K562 (cell line): ENCODE measurements around the gene THSD8. TPM values are rescaled to one million over a fixed set of nuclear protein-coding genes. Genes with fewer than 3 reads are reported as not detected.

Experiments used
- BMI1 ChIP-seq: fragments of 150-350 bp; IDR thresholded peaks from 2 replicates; pipeline ENCODE4 v1.6.1; 2014; ENCODE audit warnings: low read length
- CREM ChIP-seq: IDR thresholded peaks from 2 replicates; pipeline ENCODE4 v1.6.1; 2014; ENCODE audit warnings: antibody characterized with exemption, low read depth
- CSDE1 ChIP-seq, 2 experiments: fragments of 450-650 bp; IDR thresholded peaks; 2 replicates each; pipeline ENCODE4 v1.6.1; 2016; ENCODE audit warnings: mild to moderate bottlenecking in 1 of 2
- CTBP1 ChIP-seq: fragments of 450-650 bp; IDR thresholded peaks from 2 replicates; pipeline ENCODE4 v1.6.1; 2016; ENCODE audit warnings: borderline replicate concordance
- CXXC5 ChIP-seq: fragments of 250-450 bp; sonication (Bioruptor Pico); IDR thresholded peaks from 2 replicates; pipeline ENCODE4 v1.8.0; 2022; ENCODE audit warnings: inconsistent platforms, mild to moderate bottlenecking, moderate library complexity
- ESRRA ChIP-seq: fragments of 450-650 bp; IDR thresholded peaks from 2 replicates; pipeline ENCODE4 v1.6.1; 2014; ENCODE audit warnings: low read depth, mild to moderate bottlenecking, moderate library complexity, borderline replicate concordance
- HDAC1 ChIP-seq, 2 experiments: fragments of 450-650 bp; IDR thresholded peaks; 2 replicates each; pipeline ENCODE4 v1.6.1; 2016 to 2017; ENCODE audit warnings: inconsistent platforms in 1 of 2, mild to moderate bottlenecking in 1 of 2, moderate library complexity in 1 of 2
- KDM1A ChIP-seq, 2 experiments: fragments of 450-650 bp; IDR thresholded peaks; 2 replicates each; pipeline ENCODE4 v1.6.1; 2016; ENCODE audit warnings: mild to moderate bottlenecking in 2 of 2
- MXI1 ChIP-seq: IDR thresholded peaks from 2 replicates; pipeline ENCODE4 v1.6.1; 2011; ENCODE audit warnings: low read depth, mild to moderate bottlenecking, improper control_type of control experiment, low read length
- MYC ChIP-seq, 2 experiments: fragments of 250-450 bp in 1 of 2; sonication (Bioruptor Pico) in 1 of 2; IDR thresholded peaks; 2 replicates each; pipeline versions ENCODE4 v1.5.1 to v1.6.1; 2012 to 2021; ENCODE audit warnings: low read depth in 2 of 2, borderline replicate concordance in 1 of 2, improper control_type of control experiment in 1 of 2, low read length in 1 of 2, mild to moderate bottlenecking in 1 of 2, moderate library complexity in 1 of 2
- RB1 ChIP-seq: fragments of 450-650 bp; IDR thresholded peaks from 2 replicates; pipeline ENCODE4 v1.6.1; 2017; ENCODE audit warnings: low read depth, mild to moderate bottlenecking
- SP1 ChIP-seq: sonication (generic); formaldehyde crosslinking; IDR thresholded peaks from 2 replicates; pipeline ENCODE4 v1.8.1; 2022; ENCODE audit warnings: mild to moderate bottlenecking, missing genetic modification reagents
- ZBTB1 ChIP-seq: sonication (generic); formaldehyde crosslinking; IDR thresholded peaks from 2 replicates; pipeline ENCODE4 v1.8.1; 2023; ENCODE audit warnings: missing genetic modification reagents, low read depth, mild to moderate bottlenecking, borderline replicate concordance
- ZC3H11A ChIP-seq: IDR thresholded peaks from 2 replicates; pipeline ENCODE4 v1.6.1; 2012; ENCODE audit warnings: low read depth, low read length, improper control_type of control experiment
- polyA plus RNA-seq, 8 experiments: library from polyadenylated mRNA; depleted of rRNA in 4 of 8; stranded (reverse) in 5 of 8; unstranded in 3 of 8; fragments of >200 nt; fragmentation: Nextera tagmentation in 2 of 8; fragmentation: Illumina TruSeq in 1 of 8; extraction: Ambion mirVana in 2 of 8; extraction: Trizol in 1 of 8; gene quantifications; 2 replicates each; pipeline versions ENCODE4 v1.2.1 to v1.2.3, GENCODE V29; 2011 to 2014; ENCODE audit warnings: inconsistent platforms in 1 of 8, missing spikeins in 1 of 8
- total RNA-seq, 7 experiments: library from RNA; depleted of rRNA in 6 of 7; stranded (reverse); fragments of >200 nt in 6 of 7; fragmentation: Illumina TruSeq in 2 of 7; extraction: Trizol in 2 of 7; gene quantifications; 2 replicates each; pipeline versions ENCODE4 v1.2.1 to v1.2.3, GENCODE V29; 2011 to 2021; ENCODE audit warnings: low replicate concordance in 1 of 7
- TF ChIP-seq, protein P1 (sequence below), 2 experiments: fragments of 450-650 bp in 1 of 2; sonication (generic) in 1 of 2; formaldehyde crosslinking in 1 of 2; IDR thresholded peaks; 2 replicates each; pipeline versions ENCODE4 v1.7.1 to v1.9.0; 2016 to 2022; ENCODE audit warnings: inconsistent platforms in 1 of 2, mild to moderate bottlenecking in 1 of 2, missing genetic modification reagents in 1 of 2
- TF ChIP-seq, protein P2 (sequence below): fragments of 450-650 bp; IDR thresholded peaks from 2 replicates; pipeline ENCODE4 v1.6.1; 2016; ENCODE audit warnings: antibody characterized with exemption
- TF ChIP-seq, protein P3 (sequence below): fragments of 450-650 bp; formaldehyde crosslinking; IDR thresholded peaks from 2 replicates; pipeline ENCODE4 v1.4.0; 2022; ENCODE audit warnings: missing genetic modification characterization

The THSD8 gene
- total and polyA plus RNA-seq, 9 of the 15 experiments (the other 6 are each of a cell fraction or from before 2014, with no cell fraction given) = 8.4 to 42.4 (median 19.9) TPM; not detected in 2

DNA sequence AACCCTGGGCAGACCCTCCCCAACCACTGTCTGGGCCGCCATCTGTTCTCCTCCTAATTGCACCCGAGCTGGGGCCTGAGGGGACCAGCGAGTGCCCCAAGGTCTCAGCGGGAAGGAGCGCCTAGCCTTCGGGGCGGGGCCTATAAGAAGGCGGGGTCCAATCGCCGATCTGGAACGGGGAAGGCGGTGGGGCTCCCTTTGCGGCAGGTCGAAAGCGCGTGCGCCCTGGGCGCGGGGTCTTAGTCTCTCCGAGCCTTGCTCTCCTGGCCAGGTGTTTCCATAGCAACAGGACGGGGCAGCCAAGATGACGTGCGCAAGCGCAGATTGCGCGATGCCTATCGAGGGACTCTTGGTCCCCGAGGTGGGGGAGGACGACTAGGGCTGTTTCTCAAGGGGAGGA lies 39.2 kb downstream of the THSD8 start (continued):
- TF ChIP-seq, protein P1, sequence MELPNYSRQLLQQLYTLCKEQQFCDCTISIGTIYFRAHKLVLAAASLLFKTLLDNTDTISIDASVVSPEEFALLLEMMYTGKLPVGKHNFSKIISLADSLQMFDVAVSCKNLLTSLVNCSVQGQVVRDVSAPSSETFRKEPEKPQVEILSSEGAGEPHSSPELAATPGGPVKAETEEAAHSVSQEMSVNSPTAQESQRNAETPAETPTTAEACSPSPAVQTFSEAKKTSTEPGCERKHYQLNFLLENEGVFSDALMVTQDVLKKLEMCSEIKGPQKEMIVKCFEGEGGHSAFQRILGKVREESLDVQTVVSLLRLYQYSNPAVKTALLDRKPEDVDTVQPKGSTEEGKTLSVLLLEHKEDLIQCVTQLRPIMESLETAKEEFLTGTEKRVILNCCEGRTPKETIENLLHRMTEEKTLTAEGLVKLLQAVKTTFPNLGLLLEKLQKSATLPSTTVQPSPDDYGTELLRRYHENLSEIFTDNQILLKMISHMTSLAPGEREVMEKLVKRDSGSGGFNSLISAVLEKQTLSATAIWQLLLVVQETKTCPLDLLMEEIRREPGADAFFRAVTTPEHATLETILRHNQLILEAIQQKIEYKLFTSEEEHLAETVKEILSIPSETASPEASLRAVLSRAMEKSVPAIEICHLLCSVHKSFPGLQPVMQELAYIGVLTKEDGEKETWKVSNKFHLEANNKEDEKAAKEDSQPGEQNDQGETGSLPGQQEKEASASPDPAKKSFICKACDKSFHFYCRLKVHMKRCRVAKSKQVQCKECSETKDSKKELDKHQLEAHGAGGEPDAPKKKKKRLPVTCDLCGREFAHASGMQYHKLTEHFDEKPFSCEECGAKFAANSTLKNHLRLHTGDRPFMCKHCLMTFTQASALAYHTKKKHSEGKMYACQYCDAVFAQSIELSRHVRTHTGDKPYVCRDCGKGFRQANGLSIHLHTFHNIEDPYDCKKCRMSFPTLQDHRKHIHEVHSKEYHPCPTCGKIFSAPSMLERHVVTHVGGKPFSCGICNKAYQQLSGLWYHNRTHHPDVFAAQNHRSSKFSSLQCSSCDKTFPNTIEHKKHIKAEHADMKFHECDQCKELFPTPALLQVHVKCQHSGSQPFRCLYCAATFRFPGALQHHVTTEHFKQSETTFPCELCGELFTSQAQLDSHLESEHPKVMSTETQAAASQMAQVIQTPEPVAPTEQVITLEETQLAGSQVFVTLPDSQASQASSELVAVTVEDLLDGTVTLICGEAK (IDR thresholded peaks at IDR 0.05) = peak; percentile 25; the same call in 1 of the 2 replicates
- TF ChIP-seq, protein P1 (CRISPR knock-in tag; IDR thresholded peaks at IDR 0.05) = no peak
- TF ChIP-seq HDAC1 (IDR thresholded peaks at IDR 0.05) (peak in 1 of 2 experiments; percentile 48; a peak in 2 of 4 replicates), SP1 (CRISPR knock-in tag) (peak; percentile 14; the same call in 1 of the 2 replicates), CSDE1 (IDR thresholded peaks at IDR 0.05) (peak in 1 of 2 experiments; percentile 84; a peak in 2 of 4 replicates), CTBP1 (peak; percentile 48), ESRRA (no peak), CREM (0 out of 2 replicates have a peak, but pooled peaks have one; percentile 29), KDM1A (IDR thresholded peaks at IDR 0.05) (peak; percentile 12 to 21; a peak in 1 of 4 replicates), ZC3H11A (no peak), MXI1 (0 out of 2 replicates have a peak, but pooled peaks have one; percentile 33), MYC (IDR thresholded peaks at IDR 0.05; ENCODE audit: low read depth, low read length) (no peak), MYC (CRISPR knock-in tag; IDR thresholded peaks at IDR 0.05; ENCODE audit: borderline replicate concordance, low read depth) (peak; percentile 41; the same call in 1 of the 2 replicates), RB1 (0 out of 2 replicates have a peak, but pooled peaks have one; percentile 6), CXXC5 (CRISPR knock-in tag) (peak; percentile 58), ZBTB1 (CRISPR knock-in tag) (no peak), BMI1 (peak; percentile 64; the same call in 1 of the 2 replicates)
- TF ChIP-seq, protein P2, sequence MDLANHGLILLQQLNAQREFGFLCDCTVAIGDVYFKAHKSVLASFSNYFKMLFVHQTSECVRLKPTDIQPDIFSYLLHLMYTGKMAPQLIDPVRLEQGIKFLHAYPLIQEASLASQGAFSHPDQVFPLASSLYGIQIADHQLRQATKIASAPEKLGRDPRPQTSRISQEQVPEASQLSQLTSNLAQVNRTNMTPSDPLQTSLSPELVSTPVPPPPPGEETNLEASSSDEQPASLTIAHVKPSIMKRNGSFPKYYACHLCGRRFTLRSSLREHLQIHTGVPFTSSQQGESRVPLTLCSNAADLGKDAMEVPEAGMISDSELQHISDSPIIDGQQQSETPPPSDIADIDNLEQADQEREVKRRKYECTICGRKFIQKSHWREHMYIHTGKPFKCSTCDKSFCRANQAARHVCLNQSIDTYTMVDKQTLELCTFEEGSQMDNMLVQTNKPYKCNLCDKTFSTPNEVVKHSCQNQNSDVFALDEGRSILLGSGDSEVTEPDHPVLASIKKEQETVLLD = peak; percentile 47; the same call in 1 of the 2 replicates
- TF ChIP-seq, protein P3, sequence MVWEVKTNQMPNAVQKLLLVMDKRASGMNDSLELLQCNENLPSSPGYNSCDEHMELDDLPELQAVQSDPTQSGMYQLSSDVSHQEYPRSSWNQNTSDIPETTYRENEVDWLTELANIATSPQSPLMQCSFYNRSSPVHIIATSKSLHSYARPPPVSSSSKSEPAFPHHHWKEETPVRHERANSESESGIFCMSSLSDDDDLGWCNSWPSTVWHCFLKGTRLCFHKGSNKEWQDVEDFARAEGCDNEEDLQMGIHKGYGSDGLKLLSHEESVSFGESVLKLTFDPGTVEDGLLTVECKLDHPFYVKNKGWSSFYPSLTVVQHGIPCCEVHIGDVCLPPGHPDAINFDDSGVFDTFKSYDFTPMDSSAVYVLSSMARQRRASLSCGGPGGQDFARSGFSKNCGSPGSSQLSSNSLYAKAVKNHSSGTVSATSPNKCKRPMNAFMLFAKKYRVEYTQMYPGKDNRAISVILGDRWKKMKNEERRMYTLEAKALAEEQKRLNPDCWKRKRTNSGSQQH (CRISPR knock-in tag) = no peak
